Omental fat pad (tissue), 4 donors: ENCODE data around the gene NSL1. TPM values are rescaled to one million over a fixed set of nuclear protein-coding genes. Genes with fewer than 3 reads are reported as not detected.

Experiments used
- ATAC-seq: fragments of 150-250 bp; one replicate; pipeline ENCODE4 v1.9.1; 2016; ENCODE audit warnings: mild to moderate bottlenecking, moderate library complexity; ENCODE audit not compliant: low FRiP score
- DNase-seq: peaks from one replicate; pipeline ENCODE4 v3.0.0-alpha.2; 2019; ENCODE audit warnings: low spot score
- CTCF ChIP-seq, 3 donors: fragments of 450-650 bp; IDR thresholded peaks; one replicate each; pipeline ENCODE4 v1.5.1; 2016 to 2017; ENCODE audit warnings: antibody characterized with exemption in 3 of 3, mild to moderate bottlenecking in 3 of 3, moderate library complexity in 2 of 3
- total RNA-seq, 4 donors: library from RNA; depleted of rRNA; stranded (reverse); fragments of >200 nt; gene quantifications; one replicate each; pipeline ENCODE4 v1.1.0, GENCODE V29; 2016

NSL1 gene
- total RNA-seq, 4 donors from 2014 or later = 17.8 to 32.2 (median 27.3) TPM

DNA sequence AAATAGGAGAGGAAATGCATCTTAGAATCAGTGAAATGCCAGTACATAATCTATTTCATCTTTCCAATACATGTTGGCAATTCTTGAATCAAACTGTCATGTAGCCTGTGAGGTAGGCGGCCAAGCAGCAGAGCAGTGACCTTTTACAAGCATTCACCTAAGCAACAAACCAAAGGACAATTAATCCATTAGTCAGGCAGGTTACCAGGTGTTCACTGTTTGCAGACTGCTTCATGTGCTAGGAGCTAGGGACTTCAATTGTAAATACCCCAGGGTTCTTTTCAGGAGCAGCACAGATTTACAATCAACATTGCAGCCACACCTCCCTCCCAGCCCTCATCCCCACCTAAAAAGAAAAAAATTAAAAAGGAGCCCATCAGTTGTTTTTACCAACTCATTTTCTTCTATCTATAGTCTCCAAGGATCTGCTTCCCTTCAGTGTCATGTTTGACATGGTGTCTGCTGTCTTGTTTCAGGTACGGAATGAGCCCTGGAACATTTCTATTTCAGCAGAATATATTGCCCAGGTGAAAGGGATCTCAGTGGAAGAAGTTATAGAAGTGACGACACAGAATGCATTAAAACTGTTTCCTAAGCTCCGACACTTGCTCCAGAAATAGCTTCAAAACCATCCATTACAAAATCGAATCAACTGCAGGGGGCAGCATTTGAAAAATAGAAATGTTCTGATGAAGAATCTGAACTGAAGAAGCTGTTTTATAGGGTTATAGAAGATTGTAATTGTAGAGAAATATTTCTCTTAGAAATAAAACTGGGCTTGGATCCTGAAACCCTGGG, 23.2 kb upstream of the NSL1 start:
- no peak for TF ChIP-seq CTCF (IDR thresholded peaks at IDR 0.05)
- ATAC-seq (no peak), DNase-seq (no peak)

DNA sequence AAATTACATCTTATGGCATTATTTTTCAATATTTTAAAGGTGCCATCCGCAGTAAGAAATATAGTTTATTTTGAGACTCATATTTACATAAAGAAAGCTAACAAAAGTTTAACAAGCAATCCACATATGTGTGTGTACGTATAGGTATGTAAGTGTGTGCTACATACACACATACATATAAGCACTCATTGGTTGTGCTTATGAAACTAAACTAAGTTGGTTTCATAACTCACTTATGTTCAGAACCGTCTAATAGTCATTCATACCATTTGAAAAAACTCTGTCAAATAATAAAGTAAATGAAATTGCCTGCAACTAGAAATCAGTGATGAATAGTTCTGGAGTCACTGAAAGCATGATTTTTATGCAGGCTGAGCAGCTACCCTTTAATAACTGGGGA, 14.2 kb upstream of the NSL1 start:
- ATAC-seq (no peak), DNase-seq (no peak)
- TF ChIP-seq CTCF (IDR thresholded peaks at IDR 0.05) = no peak

GRCh38 chr1:212797681-212798080, 6.1 kb upstream of the NSL1 start:
- DNase-seq = no peak
- ATAC-seq = no peak
- no peak for TF ChIP-seq CTCF (IDR thresholded peaks at IDR 0.05)

GRCh38 chr1:212794561-212795014, 3.0 kb upstream of the NSL1 start:
- no peak for TF ChIP-seq CTCF (IDR thresholded peaks at IDR 0.05)
- ATAC-seq = no peak
- no peak for DNase-seq

DNA sequence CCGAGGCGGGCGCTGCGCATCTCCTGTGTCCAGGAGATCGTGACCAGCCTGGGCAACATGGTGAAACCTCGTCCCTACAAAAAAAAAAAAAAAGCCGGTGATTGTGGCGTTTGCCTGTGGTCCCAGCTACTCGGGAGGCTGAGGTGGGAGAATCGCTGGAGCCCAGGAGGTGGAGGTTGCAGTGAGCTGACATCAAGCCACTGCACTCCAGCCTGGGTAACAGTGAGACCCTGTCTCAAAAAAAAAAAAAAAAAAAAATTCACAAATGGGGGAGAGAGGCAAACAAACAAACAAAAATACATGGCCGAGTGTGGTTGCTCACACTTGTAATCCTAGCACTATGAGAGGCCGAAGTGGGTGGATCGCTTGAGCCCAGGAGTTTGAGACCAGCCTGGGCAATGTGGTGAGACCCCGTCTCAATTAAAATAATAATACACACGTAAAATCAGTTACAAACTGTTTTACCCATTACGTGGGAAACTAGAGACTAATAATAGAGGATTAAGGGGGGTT, 875 bp upstream of the NSL1 start:
- DNase-seq = no peak
- ATAC-seq = no peak
- TF ChIP-seq CTCF (IDR thresholded peaks at IDR 0.05) = no peak

DNA sequence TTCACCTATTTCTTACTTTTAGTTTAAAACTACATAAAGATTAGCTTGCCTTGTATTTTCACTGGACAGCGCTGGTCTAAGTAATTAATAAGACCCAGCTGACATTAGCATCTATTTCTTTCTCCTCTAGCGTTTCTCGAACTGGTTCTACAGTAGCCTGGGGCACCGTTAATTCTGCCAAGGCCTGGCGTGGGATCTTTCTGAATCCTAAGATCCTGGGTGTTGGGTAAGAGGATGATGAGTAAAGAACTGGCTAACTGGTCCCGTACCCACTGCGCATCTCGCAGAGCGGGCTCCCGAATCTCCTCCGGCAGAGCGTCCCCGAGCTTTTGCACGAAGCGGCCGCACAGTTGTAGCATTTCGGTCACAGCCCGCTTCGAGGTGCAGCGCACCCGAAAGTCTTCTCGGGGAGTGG, 309 bp downstream of the NSL1 start:
- ATAC-seq = peak; percentile 86
- DNase-seq = no peak
- TF ChIP-seq CTCF (IDR thresholded peaks at IDR 0.05) = no peak

DNA sequence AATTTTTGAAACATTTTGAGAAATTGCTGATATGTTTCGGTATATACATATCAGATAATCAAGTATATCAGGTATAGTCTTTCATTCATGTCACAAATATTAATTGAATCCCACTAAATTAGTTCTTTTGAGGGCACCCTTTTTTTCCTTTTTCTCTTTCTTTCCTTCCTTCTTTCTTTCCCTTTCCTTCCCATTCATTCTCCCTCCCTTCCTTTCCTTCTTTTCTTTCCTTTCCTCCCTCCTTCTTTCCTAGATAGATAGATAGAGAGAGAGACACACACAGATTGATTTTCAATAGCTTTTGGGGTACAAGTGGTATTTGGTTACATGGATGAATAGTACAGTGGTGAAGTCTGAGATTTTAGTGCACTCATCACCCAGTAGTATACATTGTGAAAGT, 5.7 kb downstream of the NSL1 start:
- no peak for TF ChIP-seq CTCF (IDR thresholded peaks at IDR 0.05)
- ATAC-seq = no peak
- no peak for DNase-seq
